ENCODE data around the gene MAGEF1. TPM values are rescaled to one million over a fixed set of nuclear protein-coding genes. Genes with fewer than 3 reads are reported as not detected.

The MAGEF1 gene
- total RNA-seq, 1 experiment from 2014 or later, result 30.3 TPM

DNA sequence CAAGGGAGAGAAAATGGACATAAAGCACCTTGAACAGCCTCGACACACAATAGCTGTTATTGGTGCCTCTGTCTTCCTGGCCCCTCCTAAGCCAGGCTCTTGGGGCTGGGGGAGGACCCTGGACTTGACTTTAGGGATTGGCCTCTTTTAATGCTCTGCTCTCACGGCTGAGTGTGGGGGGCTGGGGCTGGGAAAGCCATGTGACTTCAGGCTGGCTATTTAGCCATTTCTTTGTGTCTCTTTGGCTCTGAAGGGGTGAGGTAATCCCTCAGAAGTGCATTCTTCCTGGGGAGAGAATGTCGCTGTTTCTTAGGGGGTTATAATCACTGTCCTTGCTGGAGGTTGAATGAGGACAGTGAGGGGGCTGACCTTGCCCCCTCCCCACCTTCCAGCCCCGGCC, 26.2 kb downstream of the MAGEF1 start:
- no peaks in the 10 kb centered on the region for H3K9me3 ChIP-seq
- H3K27me3 ChIP-seq, result no peaks in the 10 kb centered on the region; the same call in 1 of the 2 replicates
- no peak for DNase-seq
- H3K4me3 ChIP-seq, result no peak overlapping the region
- H3K36me3 ChIP-seq, result no peaks in the 10 kb centered on the region

DNA sequence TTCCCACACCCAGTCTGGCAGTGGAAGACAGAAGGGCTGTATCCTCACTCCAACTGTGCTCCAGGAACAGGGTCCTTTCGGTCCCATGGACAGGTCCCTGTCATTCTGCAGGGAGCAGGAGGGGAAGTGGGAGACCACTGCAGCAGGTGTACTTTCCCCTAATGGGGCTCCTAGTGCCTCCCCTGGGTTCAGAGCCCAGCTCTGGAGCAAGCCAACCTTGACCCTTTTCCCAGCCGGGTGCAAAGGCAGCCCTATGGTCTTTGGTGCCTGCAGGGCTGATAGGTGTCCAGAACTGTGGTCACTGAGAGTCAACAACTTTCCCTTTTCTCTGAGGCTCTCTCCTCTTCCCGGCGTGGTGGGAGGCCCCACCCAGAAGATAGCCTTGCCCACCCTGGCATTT, 26.8 kb downstream of the MAGEF1 start:
- no peaks in the 10 kb centered on the region; the same call in 1 of the 2 replicates for H3K27me3 ChIP-seq
- DNase-seq, result no peak
- H3K36me3 ChIP-seq, result no peaks in the 10 kb centered on the region
- H3K9me3 ChIP-seq, result no peaks in the 10 kb centered on the region
- H3K4me3 ChIP-seq, result no peak overlapping the region

DNA sequence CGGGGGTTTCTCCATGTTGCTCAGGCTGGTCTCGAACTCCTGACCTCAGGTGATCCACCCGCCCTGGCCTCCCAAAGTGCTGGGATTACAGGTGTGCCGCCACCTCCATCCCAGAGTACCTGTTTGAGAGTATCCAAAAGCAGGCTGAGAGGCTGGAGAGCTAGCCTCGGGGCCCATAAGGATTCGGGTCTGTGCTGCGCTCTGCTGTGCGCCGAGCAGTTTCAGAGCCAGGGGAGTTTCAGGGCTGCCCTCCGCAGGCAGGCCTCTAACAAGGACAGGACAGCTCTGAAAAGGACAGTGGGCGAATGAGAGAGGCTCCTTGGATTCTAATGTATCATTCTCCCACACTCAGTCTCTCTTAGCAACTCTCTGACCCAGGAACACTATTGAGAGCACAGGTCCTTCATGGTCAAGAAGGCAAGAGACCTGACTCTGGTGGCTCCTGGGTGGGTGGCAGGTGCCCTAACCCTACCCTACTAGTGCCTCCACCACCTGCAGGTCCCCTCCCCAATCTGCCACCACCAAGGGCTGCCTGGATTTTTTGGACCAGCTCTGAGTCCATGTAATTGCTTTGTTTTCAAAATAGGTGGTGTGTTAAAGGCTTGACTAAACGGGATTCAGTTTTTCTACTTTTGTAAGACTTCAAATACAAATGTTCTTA, 27.8 kb downstream of the MAGEF1 start:
- no peaks in the 10 kb centered on the region; the same call in 1 of the 2 replicates for H3K27me3 ChIP-seq
- H3K9me3 ChIP-seq, result no peaks in the 10 kb centered on the region
- DNase-seq, result no peak
- H3K36me3 ChIP-seq, result no peaks in the 10 kb centered on the region
- H3K4me3 ChIP-seq, result no peak overlapping the region

DNA sequence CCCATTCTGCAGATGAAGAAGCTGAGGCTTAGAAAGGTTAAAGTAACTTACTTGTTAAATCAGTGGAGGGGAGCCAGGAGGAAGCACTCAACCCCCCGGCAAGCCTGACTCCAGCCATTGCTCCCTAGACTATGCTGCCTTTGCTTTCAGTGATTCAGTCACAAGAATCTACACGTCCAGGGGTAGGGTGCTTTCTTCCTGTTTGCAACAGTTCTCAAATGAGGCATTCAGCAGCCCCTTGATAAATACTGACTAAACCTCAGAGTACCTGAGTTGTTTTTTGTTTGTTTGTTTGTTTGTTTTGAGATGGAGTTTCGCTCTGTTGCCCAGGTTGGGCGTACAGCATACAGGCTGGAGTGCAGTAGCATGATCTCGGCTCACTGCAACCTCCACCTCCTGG, 28.6 kb downstream of the MAGEF1 start:
- H3K9me3 ChIP-seq, result no peaks in the 10 kb centered on the region
- no peak overlapping the region for H3K4me3 ChIP-seq
- DNase-seq, result no peak
- no peaks in the 10 kb centered on the region; the same call in 1 of the 2 replicates for H3K27me3 ChIP-seq
- H3K36me3 ChIP-seq, result no peaks in the 10 kb centered on the region

DNA sequence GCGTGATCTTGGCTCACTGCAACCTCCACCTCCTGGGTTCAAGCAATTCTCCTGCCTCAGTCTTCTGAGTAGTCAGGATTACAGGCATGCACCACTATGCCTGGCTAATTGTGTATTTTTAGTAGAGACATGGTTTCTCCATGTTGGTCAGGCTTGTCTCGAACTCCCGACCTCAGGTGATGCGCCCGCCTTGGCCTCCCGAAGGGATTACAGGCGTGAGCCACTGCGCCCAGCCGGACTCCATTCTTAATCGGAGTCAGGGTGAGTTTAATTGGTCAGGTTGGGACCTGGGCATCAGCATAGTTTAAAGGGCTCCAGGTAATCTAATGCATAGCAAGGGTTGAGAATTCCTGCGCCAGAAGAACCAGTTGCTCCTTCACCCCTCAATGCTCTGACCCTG, 29.2 kb downstream of the MAGEF1 start:
- H3K27me3 ChIP-seq, result no peaks in the 10 kb centered on the region; the same call in 1 of the 2 replicates
- H3K36me3 ChIP-seq, result no peaks in the 10 kb centered on the region
- no peak for DNase-seq
- no peaks in the 10 kb centered on the region for H3K9me3 ChIP-seq
- H3K4me3 ChIP-seq, result no peak overlapping the region

DNA sequence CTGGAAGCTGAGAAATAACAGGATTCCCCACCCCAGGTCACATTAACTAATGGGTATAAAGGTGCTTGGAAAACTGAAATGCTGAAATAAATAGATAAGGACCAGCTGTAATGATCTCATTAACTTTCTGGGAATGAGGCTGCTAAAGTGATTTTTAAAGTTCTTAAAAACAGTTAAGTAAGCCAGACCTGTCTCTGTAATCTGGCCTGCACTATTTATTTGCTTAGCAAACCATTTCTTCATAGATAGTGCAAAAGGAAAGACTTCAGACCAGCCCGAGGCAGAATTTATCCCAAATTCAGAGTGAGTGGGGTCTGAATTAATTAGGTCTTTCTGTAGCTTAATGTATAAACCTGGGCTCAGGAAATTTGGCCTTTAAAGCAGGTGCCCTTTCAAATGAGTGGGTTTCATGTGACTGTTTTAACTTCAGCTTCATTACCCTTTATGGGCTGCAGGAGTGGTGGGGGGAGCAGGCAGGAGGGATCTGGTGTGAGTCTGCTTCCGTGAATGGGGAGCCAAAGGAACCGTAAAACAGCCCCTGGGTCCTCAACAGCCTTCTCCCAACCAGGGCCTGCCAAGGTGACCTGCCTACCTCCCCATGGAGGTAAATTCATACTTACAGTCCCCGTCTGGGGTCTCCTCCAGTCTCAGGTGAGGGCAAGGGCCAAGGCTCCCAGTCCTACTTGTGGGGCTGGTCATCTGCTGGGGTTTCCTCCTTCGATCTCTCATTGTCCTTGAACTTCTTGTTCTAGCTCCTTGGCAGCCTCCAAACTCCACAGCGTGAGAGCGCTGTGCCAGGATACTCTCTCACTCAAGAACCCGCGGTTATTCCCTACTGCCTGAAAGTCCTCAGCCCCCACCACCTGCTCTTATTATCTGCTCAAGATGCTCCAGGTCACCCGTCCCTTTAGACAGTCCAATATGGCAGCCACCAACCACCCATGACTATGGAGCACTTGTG, 31.2 kb downstream of the MAGEF1 start:
- Histone ChIP-seq H3K9me3 (no peaks in the 10 kb centered on the region), H3K36me3 (no peaks in the 10 kb centered on the region), H3K4me3 (no peak overlapping the region), H3K27me3 (no peaks in the 10 kb centered on the region; the same call in 1 of the 2 replicates)
- DNase-seq, result no peak

DNA sequence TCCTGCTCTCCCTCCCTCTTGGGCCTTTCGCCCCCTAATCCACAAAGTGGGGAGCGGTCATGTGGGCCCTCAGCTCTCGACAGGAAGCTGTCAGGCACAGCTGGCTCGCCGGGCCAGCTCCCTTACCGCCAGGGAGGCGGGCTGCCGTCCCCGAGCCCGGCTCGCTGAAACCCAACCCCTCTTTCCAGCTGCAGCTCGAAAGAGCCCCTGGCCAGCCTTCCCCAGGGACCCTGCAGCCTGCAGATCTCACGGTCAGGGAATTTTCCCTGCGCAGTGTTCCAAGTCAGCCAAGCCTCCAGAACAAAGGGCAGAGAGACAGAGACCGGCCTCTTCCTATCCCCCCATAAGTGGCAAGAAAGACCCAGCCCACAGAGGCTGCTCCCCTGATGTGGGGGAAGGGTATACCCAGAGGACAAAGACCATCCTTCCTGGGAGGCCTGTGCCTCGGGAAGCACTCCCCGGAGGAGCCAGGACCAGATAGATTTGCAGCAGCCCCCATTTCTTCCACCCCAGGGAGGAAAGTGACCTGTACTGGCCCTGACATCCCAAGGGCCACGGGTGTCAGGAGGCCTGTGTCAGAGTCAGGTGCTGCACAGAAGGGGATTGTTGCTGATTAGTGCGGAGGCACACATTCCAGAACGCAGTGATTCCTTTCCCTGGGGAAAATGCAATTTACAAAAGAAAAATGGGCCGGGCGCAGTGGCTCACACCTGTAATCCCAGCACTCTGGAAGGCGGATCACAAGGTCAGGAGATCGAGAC, 32.6 kb downstream of the MAGEF1 start:
- no peaks in the 10 kb centered on the region for H3K36me3 ChIP-seq
- H3K9me3 ChIP-seq, result no peaks in the 10 kb centered on the region
- DNase-seq, result no peak
- no peaks in the 10 kb centered on the region for H3K27me3 ChIP-seq
- H3K4me3 ChIP-seq, result no peak overlapping the region

DNA sequence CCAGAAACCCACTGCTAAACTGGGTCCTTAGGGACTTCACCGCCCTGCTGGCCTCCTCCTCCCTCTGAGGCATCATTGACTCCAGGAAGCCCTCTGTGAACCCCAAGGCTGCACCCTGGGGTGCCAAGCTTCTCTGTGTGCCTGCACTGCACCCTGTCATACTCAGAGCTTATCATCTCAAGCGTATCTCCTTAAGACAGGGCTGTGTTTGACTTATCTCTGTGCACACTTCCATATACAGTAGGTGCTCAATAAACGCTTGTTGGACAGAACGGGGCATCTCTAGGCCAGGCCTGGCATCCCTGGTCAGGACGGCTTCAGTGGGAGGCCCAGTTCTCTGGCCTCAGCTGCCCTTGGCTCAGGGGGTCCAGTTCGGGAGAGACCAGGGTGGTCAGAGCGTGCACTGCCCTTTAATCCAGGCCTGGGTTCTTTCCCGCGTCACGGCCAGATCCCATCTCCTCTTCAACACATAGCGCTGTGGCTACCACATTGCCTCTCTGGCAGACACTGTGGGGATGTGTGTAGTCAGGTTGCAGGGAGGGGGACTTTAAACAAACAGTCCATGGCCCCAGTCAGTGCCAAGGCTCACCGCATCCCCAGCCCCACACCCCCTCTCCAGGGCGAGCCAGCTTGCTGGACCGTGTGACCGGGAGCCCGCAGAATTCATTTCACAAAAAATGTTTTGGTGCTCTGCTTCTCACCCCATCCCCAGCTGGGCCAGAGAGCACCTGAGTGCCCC, 33.4 kb downstream of the MAGEF1 start:
- no peak for DNase-seq
- Histone ChIP-seq H3K36me3 (no peaks in the 10 kb centered on the region), H3K9me3 (no peaks in the 10 kb centered on the region), H3K4me3 (no peak overlapping the region), H3K27me3 (no peaks in the 10 kb centered on the region)

DNA sequence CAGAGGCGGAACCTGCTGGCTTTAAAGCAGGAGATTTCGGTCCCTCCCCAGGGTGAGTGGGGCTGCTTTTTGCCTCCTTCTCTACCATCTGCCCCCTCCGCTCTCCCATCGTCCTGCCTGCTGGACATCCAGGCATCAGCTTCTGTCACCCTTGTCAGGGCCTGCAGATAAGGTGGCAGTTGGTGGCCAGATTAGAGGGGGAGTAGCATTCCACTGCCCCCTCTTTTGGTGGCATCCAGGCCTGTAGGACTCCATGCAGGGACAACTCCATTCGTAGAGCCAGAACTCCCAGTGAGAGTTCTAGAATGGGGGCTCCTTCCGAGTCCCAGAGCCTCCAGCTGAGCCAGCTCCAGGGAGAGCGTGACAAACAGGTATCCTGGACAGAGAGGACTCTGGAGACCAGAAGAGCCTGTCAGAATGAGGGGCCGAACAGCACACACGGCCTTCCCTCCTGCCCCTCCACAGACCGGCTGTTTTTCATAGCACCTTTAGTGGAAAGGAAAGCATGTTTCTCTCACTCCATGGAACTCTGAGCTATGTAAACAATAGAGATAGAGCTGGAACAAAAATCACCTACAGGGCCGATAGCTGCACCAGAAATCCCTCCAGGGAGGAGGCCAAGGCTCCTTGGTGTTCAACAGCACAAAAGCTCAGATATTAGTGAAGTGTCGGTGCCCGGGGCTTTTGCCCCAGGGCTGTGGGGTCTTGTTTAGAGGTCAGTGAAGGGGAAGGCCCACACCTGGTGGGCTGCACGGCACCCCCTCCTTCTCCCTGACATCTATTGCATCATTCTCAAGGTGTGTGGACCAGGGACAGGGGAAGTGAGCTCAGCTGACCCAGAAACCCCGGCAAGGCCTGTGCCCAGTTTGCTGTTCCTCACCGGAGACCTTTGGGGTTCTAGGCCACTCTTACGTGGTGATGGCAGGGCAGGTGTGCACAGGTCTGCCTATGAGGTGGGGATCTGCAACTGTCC, 34.2 kb downstream of the MAGEF1 start:
- H3K4me3 ChIP-seq, result no peak overlapping the region
- H3K27me3 ChIP-seq, result no peaks in the 10 kb centered on the region
- no peaks in the 10 kb centered on the region for H3K36me3 ChIP-seq
- H3K9me3 ChIP-seq, result no peaks in the 10 kb centered on the region
- DNase-seq, result no peak

DNA sequence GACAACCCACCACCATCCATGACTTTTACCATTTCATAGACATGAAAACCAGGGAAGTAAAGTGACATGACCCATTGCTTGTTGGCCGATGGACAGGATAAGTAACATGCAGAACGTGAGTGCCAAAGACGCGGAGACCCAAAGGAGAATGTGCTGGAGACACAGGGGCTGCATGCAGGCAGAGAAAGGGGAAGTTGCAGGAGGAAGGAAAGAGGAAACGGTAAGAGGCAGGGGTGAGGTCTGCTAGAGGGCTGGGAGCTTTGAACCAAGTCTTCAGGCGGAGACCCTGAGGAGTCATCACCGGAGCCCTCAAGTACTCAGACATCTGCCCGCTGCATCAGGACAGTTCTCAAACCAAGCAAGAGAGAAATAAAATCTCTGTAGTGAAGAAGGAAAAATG, 34.9 kb downstream of the MAGEF1 start:
- DNase-seq, result no peak
- Histone ChIP-seq H3K36me3 (no peaks in the 10 kb centered on the region), H3K9me3 (no peaks in the 10 kb centered on the region), H3K4me3 (no peak overlapping the region), H3K27me3 (no peaks in the 10 kb centered on the region)

DNA sequence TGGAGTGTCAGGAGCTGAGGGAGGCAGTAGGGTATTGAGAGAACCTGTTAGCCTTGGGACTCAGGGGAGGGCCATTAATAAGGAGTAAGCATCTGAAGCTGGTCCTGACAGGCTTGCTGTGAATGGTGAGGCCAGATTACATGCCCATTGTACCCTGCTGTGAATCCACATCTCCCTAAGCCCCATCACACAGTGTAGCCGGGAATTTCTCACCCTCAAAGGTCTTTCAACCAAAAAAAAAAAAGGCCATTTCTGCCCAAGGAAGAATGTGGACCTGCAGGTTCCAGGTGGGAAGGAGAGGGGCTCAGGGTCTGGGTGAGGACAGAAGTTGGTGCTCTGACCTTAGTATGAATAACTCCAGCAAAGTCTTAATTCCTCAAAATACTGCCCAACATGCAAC, 37.2 kb downstream of the MAGEF1 start:
- DNase-seq, result no peak
- Histone ChIP-seq H3K36me3 (no peaks in the 10 kb centered on the region), H3K27me3 (no peaks in the 10 kb centered on the region), H3K4me3 (no peak overlapping the region), H3K9me3 (no peaks in the 10 kb centered on the region)

DNA sequence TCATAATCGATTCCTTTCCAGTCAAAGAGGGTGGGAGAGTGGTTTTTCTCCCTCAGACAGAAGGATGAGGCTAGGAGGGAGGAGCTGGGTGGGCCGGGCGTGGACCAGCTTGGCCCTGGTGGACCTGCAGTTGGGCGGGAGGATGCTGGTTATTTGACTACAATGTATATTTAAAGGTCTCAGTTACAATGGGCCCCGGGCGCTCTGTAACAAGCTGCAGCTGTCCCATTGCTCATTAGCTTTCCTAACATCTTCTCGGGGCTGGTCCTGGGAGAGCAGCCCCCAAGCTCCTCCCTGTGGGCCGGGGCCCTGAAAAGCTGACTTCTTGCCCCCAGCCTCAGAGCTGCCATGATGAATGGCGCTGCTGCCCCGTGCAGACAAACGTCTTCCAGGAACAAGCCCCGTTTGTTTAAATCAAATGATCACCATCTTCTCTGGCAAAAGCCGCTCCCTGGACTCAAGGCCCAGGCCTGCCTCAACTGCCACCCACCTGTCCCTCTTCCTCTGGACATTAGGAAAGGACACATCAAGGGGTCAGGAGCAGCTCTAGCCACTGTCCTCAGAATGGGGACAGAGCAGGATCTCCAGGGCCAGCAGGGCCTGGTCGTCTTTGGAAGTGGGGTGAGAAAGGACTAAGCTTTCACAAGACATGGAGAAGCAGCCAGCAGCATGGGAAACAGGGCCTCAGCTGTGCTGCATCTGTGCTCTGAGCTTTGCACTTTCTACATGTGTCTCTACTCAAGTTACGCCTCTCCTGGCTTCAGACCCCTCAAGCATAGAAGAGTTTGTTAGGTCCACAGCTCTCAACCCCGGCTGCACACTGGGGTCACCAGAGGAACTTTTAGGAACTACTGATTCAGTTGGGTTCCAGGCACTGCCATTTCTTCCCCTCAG, 38.6 kb downstream of the MAGEF1 start:
- no peaks in the 10 kb centered on the region for H3K9me3 ChIP-seq
- no peaks in the 10 kb centered on the region for H3K27me3 ChIP-seq
- no peak overlapping the region for H3K4me3 ChIP-seq
- H3K36me3 ChIP-seq, result no peaks in the 10 kb centered on the region
- DNase-seq, result no peak

DNA sequence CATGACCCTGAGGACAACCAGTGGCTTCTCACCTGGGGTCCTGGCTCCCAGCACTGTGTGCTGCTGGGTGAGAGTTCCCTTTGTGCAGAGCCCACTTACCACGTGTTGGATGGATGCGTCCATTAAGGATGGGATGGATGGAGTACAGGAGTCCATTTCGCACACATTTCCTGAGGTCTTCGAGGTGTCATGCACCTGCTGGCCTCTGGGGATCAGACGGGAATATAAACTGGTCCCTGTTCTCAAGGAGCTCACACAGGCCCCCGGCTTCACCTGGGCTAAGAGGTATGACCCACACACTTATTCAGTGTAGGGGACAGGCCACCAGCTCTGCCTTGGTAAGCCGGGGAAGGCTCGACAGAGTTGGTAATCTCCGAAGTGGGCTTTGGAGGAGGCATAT, 39.5 kb downstream of the MAGEF1 start:
- no peak for DNase-seq
- no peaks in the 10 kb centered on the region for H3K9me3 ChIP-seq
- H3K36me3 ChIP-seq, result no peaks in the 10 kb centered on the region
- no peak overlapping the region for H3K4me3 ChIP-seq
- no peaks in the 10 kb centered on the region for H3K27me3 ChIP-seq

DNA sequence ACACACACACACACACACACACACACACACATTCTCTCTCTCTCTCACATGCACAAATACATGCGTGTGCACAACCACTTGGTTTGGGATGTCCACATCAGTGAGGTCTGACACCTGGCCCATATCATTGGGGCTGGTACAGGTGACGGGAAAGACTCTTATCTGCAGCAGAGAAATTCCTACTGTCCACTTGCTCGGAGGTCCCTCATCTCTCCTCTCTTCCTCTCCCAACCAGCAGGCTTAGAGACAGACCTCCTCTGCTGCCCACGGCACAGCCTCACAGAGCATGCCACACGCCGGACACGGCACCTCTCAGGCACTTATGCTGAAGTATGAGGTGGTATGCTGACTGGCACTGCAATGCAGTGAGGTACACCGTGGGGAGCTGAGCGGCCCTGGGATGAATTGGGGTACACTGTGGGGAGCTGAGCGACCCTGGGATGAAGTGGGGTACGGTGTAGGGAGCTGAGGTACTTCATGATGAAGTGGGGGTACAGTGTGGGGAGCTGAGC, 41.7 kb downstream of the MAGEF1 start:
- DNase-seq, result no peak
- no peaks in the 10 kb centered on the region for H3K27me3 ChIP-seq
- no peaks in the 10 kb centered on the region for H3K36me3 ChIP-seq
- no peak overlapping the region for H3K4me3 ChIP-seq
- H3K9me3 ChIP-seq, result no peaks in the 10 kb centered on the region
